Stimulated activated effector memory CD8-positive, alpha-beta T cell treated with anti-CD3 and anti-CD28 coated beads, Interleukin-12 subunit alpha, Interleukin-12 subunit beta, amount 100 ng/mL, for 72 hours (primary cell): Measurements from ENCODE around the gene MAPK14.
A peak's percentile ranks its signal among the peaks of the same experiment; 100 is the strongest.

Experiments
- ATAC-seq: fragments of 150-1000 bp; cut with Tn5 transposase; 2 replicates; pipeline ENCODE4 v1.10.0; 2021
- DNase-seq, 2 donors: peaks; one replicate each; pipeline ENCODE4 v3.0.0; 2021 to 2022; ENCODE audit warnings: low spot score in 2 of 2
- H3K27ac Mint-ChIP-seq: one replicate; pipeline ENCODE4 v1.8.0; 2022; ENCODE audit warnings: mild to moderate bottlenecking, mixed read lengths
- H3K36me3 Mint-ChIP-seq: one replicate; pipeline ENCODE4 v1.8.0; 2022; ENCODE audit warnings: mild to moderate bottlenecking, mixed read lengths
- H3K4me1 Mint-ChIP-seq: one replicate; pipeline ENCODE4 v1.8.0; 2022; ENCODE audit warnings: mixed read lengths
- H3K4me3 Mint-ChIP-seq: one replicate; pipeline ENCODE4 v1.8.0; 2022; ENCODE audit warnings: mild to moderate bottlenecking, mixed read lengths
- H3K9me3 Mint-ChIP-seq: one replicate; pipeline ENCODE4 v1.8.0; 2022; ENCODE audit warnings: mixed read lengths

Gene MAPK14

GRCh38 chr6:36136551-36136950, 108.9 kb downstream of the MAPK14 start:
- no peak overlapping the region for H3K4me3 Mint-ChIP-seq
- no peaks in the 10 kb centered on the region for H3K9me3 Mint-ChIP-seq
- peaks cover 55% of the 10 kb centered on the region for H3K4me1 Mint-ChIP-seq
- ATAC-seq = no peak
- no peak for DNase-seq
- H3K27ac Mint-ChIP-seq = no peak overlapping the region
- peaks cover 95% of the 10 kb centered on the region for H3K36me3 Mint-ChIP-seq

GRCh38 chr6:36138667-36139066, 111.1 kb downstream of the MAPK14 start:
- DNase-seq (no peak), ATAC-seq (no peak)
- H3K36me3 Mint-ChIP-seq = peaks cover 81% of the 10 kb centered on the region
- H3K4me1 Mint-ChIP-seq = peaks cover 44% of the 10 kb centered on the region
- H3K27ac Mint-ChIP-seq = peak overlapping the region; percentile 52
- no peaks in the 10 kb centered on the region for H3K9me3 Mint-ChIP-seq
- H3K4me3 Mint-ChIP-seq = no peak overlapping the region

- ATAC-seq (no peak), DNase-seq (no peak)
- peak overlapping the region; percentile 58 for H3K27ac Mint-ChIP-seq
These were observed 111.8 kb downstream of the MAPK14 start for GRCh38 chr6:36139431-36139830.

GRCh38 chr6:36139991-36140710, 112.5 kb downstream of the MAPK14 start:
- ATAC-seq (no peak), DNase-seq (no peak)
- peaks cover 39% of the 10 kb centered on the region for H3K4me1 Mint-ChIP-seq
- H3K9me3 Mint-ChIP-seq = no peaks in the 10 kb centered on the region
- H3K4me3 Mint-ChIP-seq = no peak overlapping the region
- peak overlapping the region; percentile 58 for H3K27ac Mint-ChIP-seq
- H3K36me3 Mint-ChIP-seq = peaks cover 71% of the 10 kb centered on the region

More at GRCh38 chr6:36139431-36139830, 111.8 kb downstream of the MAPK14 start:
- Mint-ChIP-seq H3K4me1 (peaks cover 39% of the 10 kb centered on the region), H3K9me3 (no peaks in the 10 kb centered on the region), H3K36me3 (peaks cover 73% of the 10 kb centered on the region), H3K4me3 (no peak overlapping the region)

GRCh38 chr6:36141091-36141490, 113.5 kb downstream of the MAPK14 start:
- DNase-seq (no peak), ATAC-seq (peak; percentile 85)
- Mint-ChIP-seq H3K4me1 (peaks cover 32% of the 10 kb centered on the region), H3K27ac (peak overlapping the region; percentile 58), H3K4me3 (no peak overlapping the region), H3K9me3 (no peaks in the 10 kb centered on the region), H3K36me3 (peaks cover 62% of the 10 kb centered on the region)

- no peaks in the 10 kb centered on the region for H3K9me3 Mint-ChIP-seq
- peak overlapping the region; percentile 58 for H3K27ac Mint-ChIP-seq
- ATAC-seq (no peak), DNase-seq (no peak)
- H3K4me3 Mint-ChIP-seq = no peak overlapping the region
- H3K36me3 Mint-ChIP-seq = peaks cover 53% of the 10 kb centered on the region
- H3K4me1 Mint-ChIP-seq = peaks cover 37% of the 10 kb centered on the region
These were observed 114.4 kb downstream of the MAPK14 start for GRCh38 chr6:36141961-36142360.

- Mint-ChIP-seq H3K27ac (no peak overlapping the region), H3K4me1 (peaks cover 45% of the 10 kb centered on the region), H3K36me3 (peaks cover 41% of the 10 kb centered on the region), H3K9me3 (peaks cover under 1% of the 10 kb centered on the region), H3K4me3 (no peak overlapping the region)
- DNase-seq = no peak
- no peak for ATAC-seq
These were observed 115.6 kb downstream of the MAPK14 start for GRCh38 chr6:36142971-36143838.

GRCh38 chr6:36145495-36145894, 117.9 kb downstream of the MAPK14 start:
- no peak overlapping the region for H3K4me3 Mint-ChIP-seq
- H3K4me1 Mint-ChIP-seq = peaks cover 32% of the 10 kb centered on the region
- no peak overlapping the region for H3K27ac Mint-ChIP-seq
- peaks cover 19% of the 10 kb centered on the region for H3K36me3 Mint-ChIP-seq
- DNase-seq (no peak), ATAC-seq (no peak)
- peaks cover 3% of the 10 kb centered on the region for H3K9me3 Mint-ChIP-seq

- peaks cover 5% of the 10 kb centered on the region for H3K36me3 Mint-ChIP-seq
- ATAC-seq = no peak
- peaks cover 16% of the 10 kb centered on the region for H3K4me1 Mint-ChIP-seq
- H3K4me3 Mint-ChIP-seq = no peak overlapping the region
- peak overlapping the region; percentile 9 for H3K27ac Mint-ChIP-seq
- DNase-seq = no peak
- H3K9me3 Mint-ChIP-seq = peaks cover 3% of the 10 kb centered on the region
These were observed 119.7 kb downstream of the MAPK14 start for GRCh38 chr6:36147294-36147693.

GRCh38 chr6:36149476-36149875, 121.9 kb downstream of the MAPK14 start:
- H3K4me3 Mint-ChIP-seq = no peak overlapping the region
- peaks cover 13% of the 10 kb centered on the region for H3K4me1 Mint-ChIP-seq

GRCh38 chr6:36150283-36150682, 122.7 kb downstream of the MAPK14 start:
- Mint-ChIP-seq H3K4me3 (no peak overlapping the region), H3K9me3 (peaks cover 3% of the 10 kb centered on the region), H3K27ac (no peak overlapping the region), H3K36me3 (no peaks in the 10 kb centered on the region), H3K4me1 (peaks cover 13% of the 10 kb centered on the region)
- no peak for DNase-seq
- ATAC-seq = no peak

More at GRCh38 chr6:36149476-36149875, 121.9 kb downstream of the MAPK14 start:
- ATAC-seq (no peak), DNase-seq (no peak)
- H3K36me3 Mint-ChIP-seq = peaks cover 5% of the 10 kb centered on the region
- H3K27ac Mint-ChIP-seq = no peak overlapping the region
- peaks cover 3% of the 10 kb centered on the region for H3K9me3 Mint-ChIP-seq

- ATAC-seq = no peak
- no peak for DNase-seq
- Mint-ChIP-seq H3K4me1 (no peaks in the 10 kb centered on the region), H3K4me3 (no peak overlapping the region), H3K9me3 (peaks cover 5% of the 10 kb centered on the region), H3K27ac (no peak overlapping the region), H3K36me3 (no peaks in the 10 kb centered on the region)
These were observed 126.7 kb downstream of the MAPK14 start for GRCh38 chr6:36154286-36154685.

GRCh38 chr6:36155662-36156061, 128.1 kb downstream of the MAPK14 start:
- no peaks in the 10 kb centered on the region for H3K4me1 Mint-ChIP-seq
- no peak overlapping the region for H3K4me3 Mint-ChIP-seq
- H3K27ac Mint-ChIP-seq = no peak overlapping the region
- DNase-seq (no peak), ATAC-seq (no peak)
- no peaks in the 10 kb centered on the region for H3K36me3 Mint-ChIP-seq
- H3K9me3 Mint-ChIP-seq = peaks cover 5% of the 10 kb centered on the region

- DNase-seq (no peak), ATAC-seq (no peak)
- Mint-ChIP-seq H3K27ac (no peak overlapping the region), H3K4me3 (no peak overlapping the region), H3K4me1 (no peaks in the 10 kb centered on the region), H3K36me3 (no peaks in the 10 kb centered on the region), H3K9me3 (peaks cover 5% of the 10 kb centered on the region)
These were observed 132.6 kb downstream of the MAPK14 start for GRCh38 chr6:36160147-36160760.
